ENCODE data around the gene SERPINB13. TPM values are rescaled to one million over a fixed set of nuclear protein-coding genes. Genes with fewer than 3 reads are reported as not detected.
"Not testable (repeated sequence)": the region's sequence is repeated elsewhere in the genome, so short reads cannot be mapped to it uniquely, and the experiment has no call there.

Gene SERPINB13
- total and polyA plus RNA-seq, 4 donors: not detected

GRCh38 chr18:63641157-63641680, 54.1 kb downstream of the SERPINB13 start:
- H3K9me3 ChIP-seq (ENCODE audit: control insufficient read depth, insufficient read depth, low read length); DNase-seq (ENCODE audit: low read depth in 4 of 6, low spot score in 6 of 6); H3K27ac ChIP-seq (ENCODE audit: low read depth, low read length); H3K4me1 ChIP-seq (ENCODE audit: control insufficient read depth, insufficient read depth, low read length); H3K36me3 ChIP-seq (ENCODE audit: control insufficient read depth, insufficient read depth, low read length); H3K27me3 ChIP-seq (ENCODE audit: control insufficient read depth, insufficient read depth, low read length); H3K4me3 ChIP-seq (ENCODE audit: low read depth, low read length): not testable (repeated sequence)
- no CpG with 5 or more reads among the region's 4 CpGs for WGBS (ENCODE audit: insufficient coverage)

GRCh38 chr18:63642668-63643356, 55.7 kb downstream of the SERPINB13 start:
- H3K9me3 ChIP-seq (ENCODE audit: control insufficient read depth, insufficient read depth, low read length); H3K36me3 ChIP-seq (ENCODE audit: control insufficient read depth, insufficient read depth, low read length); H3K27ac ChIP-seq (ENCODE audit: low read depth, low read length); H3K4me3 ChIP-seq (ENCODE audit: low read depth, low read length); DNase-seq (ENCODE audit: low read depth in 4 of 6, low spot score in 6 of 6); H3K27me3 ChIP-seq (ENCODE audit: control insufficient read depth, insufficient read depth, low read length); H3K4me1 ChIP-seq (ENCODE audit: control insufficient read depth, insufficient read depth, low read length): not testable (repeated sequence)
- 95% methylated on average over 2 of the region's 4 CpGs for WGBS (ENCODE audit: insufficient coverage)

GRCh38 chr18:63644142-63644541, 57.0 kb downstream of the SERPINB13 start, which contains the start of gene SERPINB4:
TSS of gene SERPINB4 (minus strand) at chr18:63644256. CDS start at chr18:63643577, 679 bp downstream.
- not testable (repeated sequence) for H3K4me3 ChIP-seq (ENCODE audit: low read depth, low read length); H3K36me3 ChIP-seq (ENCODE audit: control insufficient read depth, insufficient read depth, low read length); H3K27me3 ChIP-seq (ENCODE audit: control insufficient read depth, insufficient read depth, low read length); DNase-seq (ENCODE audit: low read depth in 4 of 6, low spot score in 6 of 6); H3K27ac ChIP-seq (ENCODE audit: low read depth, low read length); H3K4me1 ChIP-seq (ENCODE audit: control insufficient read depth, insufficient read depth, low read length); H3K9me3 ChIP-seq (ENCODE audit: control insufficient read depth, insufficient read depth, low read length)
- WGBS (ENCODE audit: insufficient coverage): no CpG with 5 or more reads among the region's 2 CpGs

- not testable (repeated sequence) for H3K4me1 ChIP-seq (ENCODE audit: control insufficient read depth, insufficient read depth, low read length); H3K4me3 ChIP-seq (ENCODE audit: low read depth, low read length); H3K36me3 ChIP-seq (ENCODE audit: control insufficient read depth, insufficient read depth, low read length); H3K9me3 ChIP-seq (ENCODE audit: control insufficient read depth, insufficient read depth, low read length); DNase-seq (ENCODE audit: low read depth in 4 of 6, low spot score in 6 of 6); H3K27me3 ChIP-seq (ENCODE audit: control insufficient read depth, insufficient read depth, low read length); H3K27ac ChIP-seq (ENCODE audit: low read depth, low read length)
- WGBS (ENCODE audit: insufficient coverage): no CpG with 5 or more reads among the region's 1 CpG
Observed at GRCh38 chr18:63644694-63645093, 57.6 kb downstream of the SERPINB13 start.

GRCh38 chr18:63646936-63647335, 59.8 kb downstream of the SERPINB13 start:
- Histone ChIP-seq H3K4me3 (ENCODE audit: low read depth, low read length) (no peak overlapping the region), H3K36me3 (ENCODE audit: control insufficient read depth, insufficient read depth, low read length) (no peaks in the 10 kb centered on the region), H3K9me3 (ENCODE audit: control insufficient read depth, insufficient read depth, low read length) (no peaks in the 10 kb centered on the region), H3K4me1 (ENCODE audit: control insufficient read depth, insufficient read depth, low read length) (no peaks in the 10 kb centered on the region), H3K27me3 (ENCODE audit: control insufficient read depth, insufficient read depth, low read length) (no peaks in the 10 kb centered on the region), H3K27ac (ENCODE audit: low read depth, low read length) (no peak overlapping the region)
- DNase-seq (ENCODE audit: low read depth in 4 of 6, low spot score in 6 of 6): no peak

- WGBS (ENCODE audit: insufficient coverage): 71% methylated on average over 5 of the region's 7 CpGs
- Histone ChIP-seq H3K4me3 (ENCODE audit: low read depth, low read length) (no peak overlapping the region), H3K36me3 (ENCODE audit: control insufficient read depth, insufficient read depth, low read length) (no peaks in the 10 kb centered on the region), H3K4me1 (ENCODE audit: control insufficient read depth, insufficient read depth, low read length) (no peaks in the 10 kb centered on the region), H3K9me3 (ENCODE audit: control insufficient read depth, insufficient read depth, low read length) (no peaks in the 10 kb centered on the region), H3K27ac (ENCODE audit: low read depth, low read length) (no peak overlapping the region), H3K27me3 (ENCODE audit: control insufficient read depth, insufficient read depth, low read length) (no peaks in the 10 kb centered on the region)
- no peak for DNase-seq (ENCODE audit: low read depth in 4 of 6, low spot score in 6 of 6)
Observed at GRCh38 chr18:63648241-63648640, 61.1 kb downstream of the SERPINB13 start.

Other genes with a start within 250 kb of the SERPINB13 start
- 10 to 100 TPM; 31.3 to 31.5 TPM for gene KDSR, start 220.1 kb upstream of the SERPINB13 start, total RNA-seq
- 10 to 100 TPM; 33.8 to 39.1 TPM for gene KDSR, start 220.1 kb upstream of the SERPINB13 start, polyA plus RNA-seq (ENCODE audit: insufficient read length in 2 of 2)
- gene VPS4B, start 164.9 kb upstream of the SERPINB13 start, total RNA-seq: 10 to 100 TPM; 40.6 to 60.3 TPM
- 10 to 100 TPM; 32.6 to 38.1 TPM for gene VPS4B, start 164.9 kb upstream of the SERPINB13 start, polyA plus RNA-seq (ENCODE audit: insufficient read length in 2 of 2)
- under 1 TPM in 1 of 2 donors, not detected in 1; 0.20 TPM for gene SERPINB5, start 110.4 kb upstream of the SERPINB13 start, total RNA-seq
- gene SERPINB5, start 110.4 kb upstream of the SERPINB13 start, polyA plus RNA-seq (ENCODE audit: insufficient read length in 2 of 2): not detected
- gene SERPINB12, start 45.0 kb upstream of the SERPINB13 start, total RNA-seq: not detected
- not detected for gene SERPINB12, start 45.0 kb upstream of the SERPINB13 start, polyA plus RNA-seq (ENCODE audit: insufficient read length in 2 of 2)
- gene SERPINB4, start 56.9 kb downstream of the SERPINB13 start, total RNA-seq: not detected
- gene SERPINB4, start 56.9 kb downstream of the SERPINB13 start, polyA plus RNA-seq (ENCODE audit: insufficient read length in 2 of 2): not detected
- not detected for gene SERPINB3, start 74.5 kb downstream of the SERPINB13 start, total RNA-seq
- not detected for gene SERPINB3, start 74.5 kb downstream of the SERPINB13 start, polyA plus RNA-seq (ENCODE audit: insufficient read length in 2 of 2)
- not detected for gene SERPINB11, start 115.6 kb downstream of the SERPINB13 start, total RNA-seq
- not detected for gene SERPINB11, start 115.6 kb downstream of the SERPINB13 start, polyA plus RNA-seq (ENCODE audit: insufficient read length in 2 of 2)
- gene SERPINB7, start 188.1 kb downstream of the SERPINB13 start, total RNA-seq: not detected
- gene SERPINB7, start 188.1 kb downstream of the SERPINB13 start, polyA plus RNA-seq (ENCODE audit: insufficient read length in 2 of 2): not detected

Measured in spinal cord (tissue), 10 donors.